Measurements from ENCODE around the gene MANBA.

The MANBA gene

GRCh38 chr4:102787944-102788343 is 27.2 kb upstream of the MANBA start:
- no peak overlapping the region for H3K27ac ChIP-seq (ENCODE audit: insufficient read depth, low read depth, low read length, poor library complexity, severe bottlenecking)
- H3K4me1 ChIP-seq (ENCODE audit: control insufficient read depth, insufficient read depth, low read length): no peaks in the 10 kb centered on the region
- H3K9me3 ChIP-seq (ENCODE audit: control insufficient read depth, low read length): no peaks in the 10 kb centered on the region
- H3K27me3 ChIP-seq (ENCODE audit: control insufficient read depth, insufficient read depth, low read length, poor library complexity, severe bottlenecking): no peaks in the 10 kb centered on the region
- WGBS, 2 experiments: 96 to 97% methylated on average over 3 of the region's 3 CpGs
- no peaks in the 10 kb centered on the region for H3K36me3 ChIP-seq (ENCODE audit: control insufficient read depth, insufficient read depth, low read length)
- H3K4me3 ChIP-seq (ENCODE audit: insufficient read depth, low read depth, low read length): no peak overlapping the region

DNA sequence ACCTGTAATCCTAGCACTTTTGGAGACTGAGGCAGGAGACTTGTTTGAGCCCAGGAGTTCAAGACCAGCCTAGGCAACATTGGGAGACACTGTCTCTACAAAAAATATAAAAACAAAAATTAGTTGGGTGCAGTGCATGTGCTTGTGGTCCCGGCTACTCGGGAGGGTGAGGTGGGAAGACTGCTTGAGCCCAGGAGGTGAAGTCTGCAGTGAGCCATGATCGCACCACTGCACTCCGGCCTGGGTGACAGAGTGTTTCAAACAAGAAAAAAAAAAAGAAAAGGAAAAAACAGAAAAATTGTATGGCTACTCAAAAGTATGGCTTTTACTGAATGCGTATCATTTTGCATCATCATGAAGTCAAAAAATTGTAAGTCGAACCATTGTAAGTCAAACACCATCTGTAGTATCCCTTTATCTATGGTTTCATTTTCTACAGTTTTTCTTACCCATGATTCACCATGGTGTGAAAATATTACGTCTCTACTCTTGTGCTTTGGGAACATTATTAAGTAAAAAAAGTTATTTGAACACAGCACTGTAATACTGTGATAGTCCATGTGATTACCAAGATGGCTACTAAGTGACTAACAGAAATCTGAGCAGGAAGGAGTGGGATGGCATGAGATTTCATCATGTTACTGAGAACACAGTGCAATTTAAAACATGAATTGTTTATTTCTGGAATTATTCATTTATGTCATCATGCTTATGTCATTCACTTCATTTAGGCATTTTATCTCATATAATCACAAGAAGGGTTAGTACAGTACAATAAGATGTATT is 26.5 kb upstream of the MANBA start:
- no peak overlapping the region for H3K27ac ChIP-seq (ENCODE audit: insufficient read depth, low read depth, low read length, poor library complexity, severe bottlenecking)
- no peaks in the 10 kb centered on the region for H3K9me3 ChIP-seq (ENCODE audit: control insufficient read depth, low read length)
- WGBS, 2 experiments: 93 to 97% methylated on average over 6 to 7 of the region's 7 CpGs
- no peaks in the 10 kb centered on the region for H3K27me3 ChIP-seq (ENCODE audit: control insufficient read depth, insufficient read depth, low read length, poor library complexity, severe bottlenecking)
- H3K36me3 ChIP-seq (ENCODE audit: control insufficient read depth, insufficient read depth, low read length): no peaks in the 10 kb centered on the region
- no peaks in the 10 kb centered on the region for H3K4me1 ChIP-seq (ENCODE audit: control insufficient read depth, insufficient read depth, low read length)
- no peak overlapping the region for H3K4me3 ChIP-seq (ENCODE audit: insufficient read depth, low read depth, low read length)

- 84 to 88% methylated on average over 1 of the region's 1 CpG for WGBS, 2 experiments
- H3K4me1 ChIP-seq (ENCODE audit: control insufficient read depth, insufficient read depth, low read length): no peaks in the 10 kb centered on the region
These were observed 25.5 kb upstream of the MANBA start for GRCh38 chr4:102786279-102786678.

DNA sequence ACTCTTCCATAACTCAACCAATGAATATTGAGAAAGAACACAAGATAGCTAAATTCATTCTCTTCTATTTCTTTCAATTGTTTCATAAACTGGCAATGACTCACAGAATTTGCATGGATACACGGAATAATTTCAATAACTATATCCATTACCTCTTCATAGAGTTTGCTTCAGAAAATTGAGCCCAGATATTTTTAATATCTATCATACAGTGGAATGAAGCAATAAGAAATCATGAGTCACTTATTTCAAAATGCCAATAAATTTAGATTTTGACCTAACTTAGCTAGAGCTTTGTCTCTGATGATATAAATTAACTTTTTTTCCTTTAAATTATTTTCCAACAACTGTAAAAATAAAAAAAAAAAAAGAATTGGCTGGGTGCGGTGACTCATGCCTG is 22.2 kb upstream of the MANBA start:
- WGBS, 2 experiments: 83 to 92% methylated on average over 2 of the region's 2 CpGs

More at GRCh38 chr4:102786279-102786678, 25.5 kb upstream of the MANBA start:
- no peaks in the 10 kb centered on the region for H3K36me3 ChIP-seq (ENCODE audit: control insufficient read depth, insufficient read depth, low read length)
- no peaks in the 10 kb centered on the region for H3K27me3 ChIP-seq (ENCODE audit: control insufficient read depth, insufficient read depth, low read length, poor library complexity, severe bottlenecking)
- no peaks in the 10 kb centered on the region for H3K9me3 ChIP-seq (ENCODE audit: control insufficient read depth, low read length)
- no peak overlapping the region for H3K4me3 ChIP-seq (ENCODE audit: insufficient read depth, low read depth, low read length)
- no peak overlapping the region for H3K27ac ChIP-seq (ENCODE audit: insufficient read depth, low read depth, low read length, poor library complexity, severe bottlenecking)

GRCh38 chr4:102781570-102781969 is 20.8 kb upstream of the MANBA start:
- no peak overlapping the region for H3K4me3 ChIP-seq (ENCODE audit: insufficient read depth, low read depth, low read length)
- no peaks in the 10 kb centered on the region for H3K9me3 ChIP-seq (ENCODE audit: control insufficient read depth, low read length)
- no peaks in the 10 kb centered on the region for H3K4me1 ChIP-seq (ENCODE audit: control insufficient read depth, insufficient read depth, low read length)
- WGBS, 2 experiments: 80 to 100% methylated on average over 1 of the region's 1 CpG
- H3K27ac ChIP-seq (ENCODE audit: insufficient read depth, low read depth, low read length, poor library complexity, severe bottlenecking): no peak overlapping the region
- H3K36me3 ChIP-seq (ENCODE audit: control insufficient read depth, insufficient read depth, low read length): no peaks in the 10 kb centered on the region
- no peaks in the 10 kb centered on the region for H3K27me3 ChIP-seq (ENCODE audit: control insufficient read depth, insufficient read depth, low read length, poor library complexity, severe bottlenecking)

More for the DNA sequence above, 22.2 kb upstream of the MANBA start:
- no peaks in the 10 kb centered on the region for H3K27me3 ChIP-seq (ENCODE audit: control insufficient read depth, insufficient read depth, low read length, poor library complexity, severe bottlenecking)
- no peaks in the 10 kb centered on the region for H3K9me3 ChIP-seq (ENCODE audit: control insufficient read depth, low read length)
- H3K4me3 ChIP-seq (ENCODE audit: insufficient read depth, low read depth, low read length): no peak overlapping the region
- no peaks in the 10 kb centered on the region for H3K4me1 ChIP-seq (ENCODE audit: control insufficient read depth, insufficient read depth, low read length)
- H3K27ac ChIP-seq (ENCODE audit: insufficient read depth, low read depth, low read length, poor library complexity, severe bottlenecking): no peak overlapping the region
- no peaks in the 10 kb centered on the region for H3K36me3 ChIP-seq (ENCODE audit: control insufficient read depth, insufficient read depth, low read length)

- H3K9me3 ChIP-seq (ENCODE audit: control insufficient read depth, low read length): no peaks in the 10 kb centered on the region
- WGBS, 2 experiments: 91 to 92% methylated on average over 5 of the region's 5 CpGs
- no peak overlapping the region for H3K27ac ChIP-seq (ENCODE audit: insufficient read depth, low read depth, low read length, poor library complexity, severe bottlenecking)
- no peaks in the 10 kb centered on the region for H3K27me3 ChIP-seq (ENCODE audit: control insufficient read depth, insufficient read depth, low read length, poor library complexity, severe bottlenecking)
- no peaks in the 10 kb centered on the region for H3K4me1 ChIP-seq (ENCODE audit: control insufficient read depth, insufficient read depth, low read length)
- no peaks in the 10 kb centered on the region for H3K36me3 ChIP-seq (ENCODE audit: control insufficient read depth, insufficient read depth, low read length)
- no peak overlapping the region for H3K4me3 ChIP-seq (ENCODE audit: insufficient read depth, low read depth, low read length)
These were observed 19.8 kb upstream of the MANBA start for GRCh38 chr4:102780476-102781144.

- Histone ChIP-seq H3K9me3 (ENCODE audit: control insufficient read depth, low read length) (no peaks in the 10 kb centered on the region), H3K27ac (ENCODE audit: insufficient read depth, low read depth, low read length, poor library complexity, severe bottlenecking) (no peak overlapping the region), H3K36me3 (ENCODE audit: control insufficient read depth, insufficient read depth, low read length) (no peaks in the 10 kb centered on the region), H3K4me1 (ENCODE audit: control insufficient read depth, insufficient read depth, low read length) (no peaks in the 10 kb centered on the region), H3K4me3 (ENCODE audit: insufficient read depth, low read depth, low read length) (no peak overlapping the region), H3K27me3 (ENCODE audit: control insufficient read depth, insufficient read depth, low read length, poor library complexity, severe bottlenecking) (no peaks in the 10 kb centered on the region)
- WGBS, 2 experiments: 84 to 87% methylated on average over 4 of the region's 4 CpGs
These were observed 18.4 kb upstream of the MANBA start for GRCh38 chr4:102779204-102779603.

DNA sequence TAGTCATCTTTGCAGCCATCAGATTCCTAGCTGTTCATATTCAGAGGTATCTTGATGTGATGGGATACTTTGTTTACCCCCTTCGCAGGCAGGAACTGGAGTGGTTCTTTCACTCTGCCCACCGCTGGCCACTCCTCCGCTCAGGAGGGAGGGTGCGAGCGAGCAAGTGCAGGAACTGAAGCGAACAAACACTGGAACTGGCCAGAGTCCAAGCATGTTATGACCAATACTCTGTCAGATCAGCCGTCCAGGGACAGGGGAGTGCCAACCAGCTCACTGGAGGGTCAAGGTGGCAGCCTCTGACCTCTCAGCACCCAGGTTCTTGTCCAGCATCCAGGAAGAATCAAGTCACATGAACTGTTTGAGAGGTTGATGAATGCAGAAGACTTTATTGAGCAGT is 18.0 kb upstream of the MANBA start:
- Histone ChIP-seq H3K9me3 (ENCODE audit: control insufficient read depth, low read length) (no peaks in the 10 kb centered on the region), H3K36me3 (ENCODE audit: control insufficient read depth, insufficient read depth, low read length) (no peaks in the 10 kb centered on the region), H3K4me3 (ENCODE audit: insufficient read depth, low read depth, low read length) (no peak overlapping the region), H3K4me1 (ENCODE audit: control insufficient read depth, insufficient read depth, low read length) (no peaks in the 10 kb centered on the region), H3K27me3 (ENCODE audit: control insufficient read depth, insufficient read depth, low read length, poor library complexity, severe bottlenecking) (no peaks in the 10 kb centered on the region), H3K27ac (ENCODE audit: insufficient read depth, low read depth, low read length, poor library complexity, severe bottlenecking) (no peak overlapping the region)
- WGBS, 2 experiments: 83 to 85% methylated on average over 7 of the region's 7 CpGs

GRCh38 chr4:102775805-102776204 is 15.0 kb upstream of the MANBA start:
- no peak overlapping the region for H3K27ac ChIP-seq (ENCODE audit: insufficient read depth, low read depth, low read length, poor library complexity, severe bottlenecking)
- no peaks in the 10 kb centered on the region for H3K4me1 ChIP-seq (ENCODE audit: control insufficient read depth, insufficient read depth, low read length)
- H3K9me3 ChIP-seq (ENCODE audit: control insufficient read depth, low read length): no peaks in the 10 kb centered on the region
- no peak overlapping the region for H3K4me3 ChIP-seq (ENCODE audit: insufficient read depth, low read depth, low read length)
- H3K36me3 ChIP-seq (ENCODE audit: control insufficient read depth, insufficient read depth, low read length): no peaks in the 10 kb centered on the region
- no peaks in the 10 kb centered on the region for H3K27me3 ChIP-seq (ENCODE audit: control insufficient read depth, insufficient read depth, low read length, poor library complexity, severe bottlenecking)
- WGBS, 2 experiments: 100% methylated on average over 1 of the region's 1 CpG

DNA sequence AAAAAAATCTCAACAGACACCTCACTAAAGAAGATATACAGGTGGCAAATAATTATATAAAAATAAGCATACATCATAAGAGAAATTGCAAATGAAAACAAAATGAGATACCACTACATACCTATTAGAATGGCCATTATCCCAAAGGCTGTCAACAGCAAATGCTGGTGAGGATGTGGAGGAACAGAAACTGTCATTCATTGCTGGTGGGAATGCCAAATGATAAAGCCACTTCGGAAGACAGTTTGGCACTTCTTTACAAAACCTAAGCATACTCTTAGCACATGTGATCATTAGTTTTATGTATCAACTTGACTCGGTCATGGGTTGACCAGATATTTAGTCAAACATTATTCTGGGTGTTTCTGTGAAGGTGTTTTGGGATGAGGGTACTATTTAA is 13.5 kb upstream of the MANBA start:
- no peaks in the 10 kb centered on the region for H3K4me1 ChIP-seq (ENCODE audit: control insufficient read depth, insufficient read depth, low read length)
- WGBS, 2 experiments: 91 to 95% methylated on average over 2 of the region's 2 CpGs
- H3K27ac ChIP-seq (ENCODE audit: insufficient read depth, low read depth, low read length, poor library complexity, severe bottlenecking): no peak overlapping the region
- no peaks in the 10 kb centered on the region for H3K27me3 ChIP-seq (ENCODE audit: control insufficient read depth, insufficient read depth, low read length, poor library complexity, severe bottlenecking)
- H3K4me3 ChIP-seq (ENCODE audit: insufficient read depth, low read depth, low read length): no peak overlapping the region
- H3K36me3 ChIP-seq (ENCODE audit: control insufficient read depth, insufficient read depth, low read length): no peaks in the 10 kb centered on the region
- no peaks in the 10 kb centered on the region for H3K9me3 ChIP-seq (ENCODE audit: control insufficient read depth, low read length)

Data from ectodermal cell (in vitro differentiated cells).